CD14-positive monocyte (primary cell): ENCODE results near the gene HDHD5. TPM values are rescaled to one million over a fixed set of nuclear protein-coding genes. Genes with fewer than 3 reads are reported as not detected.
"Not testable (repeated sequence)": the region's sequence is repeated elsewhere in the genome, so short reads cannot be mapped to it uniquely, and the experiment has no call there.

ENCODE experiments used
- DNase-seq, 3 donors: peaks; one replicate each; pipeline ENCODE4 v3.0.0-alpha.2; 2011 to 2022
- H2AFZ ChIP-seq: 2 replicates; pipeline ENCODE4 v1.6.0; 2012; ENCODE audit warnings: mild to moderate bottlenecking, low read depth, low read length, inconsistent platforms; ENCODE audit not compliant: insufficient read depth, poor library complexity, severe bottlenecking
- H3K27ac ChIP-seq, 2 donors: 1 replicate in 1 of 2; 2 replicates in 1 of 2; pipeline ENCODE4 v1.5.1; 2012 to 2013; ENCODE audit warnings: low read length in 2 of 2, control low read depth in 1 of 2, inconsistent platforms in 1 of 2, low read depth in 1 of 2, mild to moderate bottlenecking in 1 of 2
- H3K27me3 ChIP-seq, 2 donors: one replicate each; pipeline versions ENCODE4 v1.6.0 to v1.6.1; 2011 to 2013; ENCODE audit warnings: low read length in 2 of 2; ENCODE audit not compliant: control insufficient read depth in 2 of 2, insufficient read depth in 2 of 2
- H3K36me3 ChIP-seq, 2 donors: replicated peaks in 1 of 2; 1 replicate in 1 of 2; 2 replicates in 1 of 2; pipeline versions ENCODE4 v1.5.1 to v1.6.1; 2012 to 2013; ENCODE audit warnings: low read length in 2 of 2, control low read depth in 1 of 2, inconsistent platforms in 1 of 2, mild to moderate bottlenecking in 1 of 2; ENCODE audit not compliant: insufficient read depth in 2 of 2, control insufficient read depth in 1 of 2
- H3K4me1 ChIP-seq, 2 donors: 1 replicate in 1 of 2; 2 replicates in 1 of 2; pipeline versions ENCODE4 v1.5.1 to v1.6.1; 2012 to 2013; ENCODE audit warnings: low read length in 2 of 2, control low read depth in 1 of 2, inconsistent platforms in 1 of 2, mild to moderate bottlenecking in 1 of 2, moderate library complexity in 1 of 2; ENCODE audit not compliant: insufficient read depth in 2 of 2, control insufficient read depth in 1 of 2
- H3K4me2 ChIP-seq: replicated peaks from 2 replicates; pipeline ENCODE3; 2012; ENCODE audit warnings: low read length, moderate library complexity, mild to moderate bottlenecking; ENCODE audit not compliant: poor library complexity, severe bottlenecking; ENCODE audit errors: extremely low read depth
- H3K4me3 ChIP-seq, 3 experiments: fragments of 200-600 bp in 1 of 3; sonication (generic) in 1 of 3; replicated peaks in 1 of 3; 1 replicate in 2 of 3; 2 replicates in 1 of 3; pipeline ENCODE4 v1.5.1; 2011 to 2013; ENCODE audit warnings: low read length in 3 of 3, mild to moderate bottlenecking in 3 of 3, control low read depth in 2 of 3, low read depth in 2 of 3, inconsistent platforms in 1 of 3, moderate library complexity in 1 of 3
- H3K79me2 ChIP-seq: 2 replicates; pipeline ENCODE4 v1.6.0; 2012; ENCODE audit warnings: mild to moderate bottlenecking, control low read depth, inconsistent platforms, low read length, moderate library complexity; ENCODE audit not compliant: insufficient read depth
- H3K9ac ChIP-seq: 2 replicates; pipeline ENCODE4 v1.6.0; 2017; ENCODE audit warnings: low read length, mild to moderate bottlenecking; ENCODE audit not compliant: insufficient read depth, poor library complexity, severe bottlenecking
- H3K9me3 ChIP-seq, 2 donors: replicated peaks in 1 of 2; 1 replicate in 1 of 2; 2 replicates in 1 of 2; pipeline versions ENCODE4 v1.5.1 to v1.6.1; 2012 to 2013; ENCODE audit warnings: low read length in 2 of 2, control low read depth in 1 of 2; ENCODE audit not compliant: control insufficient read depth in 1 of 2, insufficient read depth in 1 of 2
- H4K20me1 ChIP-seq: 2 replicates; pipeline ENCODE4 v1.6.0; 2012; ENCODE audit warnings: mild to moderate bottlenecking, low read length, control low read depth, moderate library complexity; ENCODE audit not compliant: insufficient read depth
- H3K27ac Mint-ChIP-seq, 7 donors: one replicate each; pipeline ENCODE4 v1.8.0; 2020; ENCODE audit warnings: mild to moderate bottlenecking in 7 of 7, mixed read lengths in 7 of 7, moderate library complexity in 6 of 7, inconsistent platforms in 2 of 7
- H3K27me3 Mint-ChIP-seq, 3 donors: one replicate each; pipeline ENCODE4 v1.8.0; 2021 to 2022; ENCODE audit warnings: low read depth in 3 of 3, mild to moderate bottlenecking in 3 of 3, mixed read lengths in 3 of 3, moderate library complexity in 3 of 3, inconsistent platforms in 1 of 3
- H3K36me3 Mint-ChIP-seq, 2 donors: one replicate each; pipeline ENCODE4 v1.8.0; 2020; ENCODE audit warnings: mixed read lengths in 2 of 2, inconsistent platforms in 1 of 2, mild to moderate bottlenecking in 1 of 2
- H3K4me1 Mint-ChIP-seq: one replicate; pipeline ENCODE4 v1.8.0; 2020; ENCODE audit warnings: mild to moderate bottlenecking, mixed read lengths
- H3K4me3 Mint-ChIP-seq, 2 donors: one replicate each; pipeline ENCODE4 v1.8.0; 2020; ENCODE audit warnings: mild to moderate bottlenecking in 2 of 2, mixed read lengths in 2 of 2, moderate library complexity in 1 of 2
- H3K9me3 Mint-ChIP-seq, 7 donors: one replicate each; pipeline ENCODE4 v1.8.0; 2020 to 2022; ENCODE audit warnings: mixed read lengths in 7 of 7, mild to moderate bottlenecking in 6 of 7, moderate library complexity in 6 of 7, inconsistent platforms in 2 of 7
- CTCF ChIP-seq: fragments of 200-600 bp; IDR thresholded peaks from one replicate; pipeline ENCODE4 v1.8.0; 2022; ENCODE audit warnings: antibody characterized with exemption, mild to moderate bottlenecking
- WGBS: methylation state at CpG from one replicate; pipeline ENCODE4 v1.1.5; 2013; ENCODE audit warnings: missing lambda C conversion rate; ENCODE audit not compliant: insufficient coverage; 5-methylcytosine and 5-hydroxymethylcytosine counted together
- intact Hi-C, 2 donors: fragments of 100-400 bp; cut with micrococcal nuclease; formaldehyde crosslinking; loops; one replicate each; pipeline versions ENCODE4 v1.15.0 to v1.15.1; 2023
- polyA plus RNA-seq, 3 donors: library from polyadenylated mRNA; depleted of rRNA in 1 of 3; unstranded in 2 of 3; stranded (reverse) in 1 of 3; fragments of 300-500 nt in 2 of 3; fragments of >200 nt in 1 of 3; fragmentation: Illumina TruSeq in 2 of 3; gene quantifications; 1 replicate in 2 of 3; 2 replicates in 1 of 3; pipeline ENCODE4 v1.2.3, GENCODE V29; 2012 to 2021

The HDHD5 gene
- polyA plus RNA-seq, 3 donors: 75.9 to 119 (median 79.9) TPM

GRCh38 chr22:17149076-17149815 is 9.8 kb downstream of the HDHD5 start:
- H3K36me3 Mint-ChIP-seq: peaks cover 44 to 59% of the 10 kb centered on the region in 2 donors
- 56% methylated on average over 3 of the region's 9 CpGs for WGBS
- no peak overlapping the region for H3K4me3 Mint-ChIP-seq
- Histone ChIP-seq H3K36me3 (peaks cover 43 to 72% of the 10 kb centered on the region in 2 donors), H3K27me3 (no peaks in the 10 kb centered on the region), H3K27ac (peak overlapping the region in 1 of 2 donors; percentile 38), H3K4me3 (no peak overlapping the region), H3K79me2 (peaks cover 91% of the 10 kb centered on the region), H3K4me1 (peaks cover 5 to 13% of the 10 kb centered on the region in 2 donors), H3K4me2 (no peak overlapping the region), H4K20me1 (peaks cover 80% of the 10 kb centered on the region), H3K9me3 (no peaks in the 10 kb centered on the region), H2AFZ (no peak overlapping the region), H3K9ac (no peak overlapping the region)
- intact Hi-C loops: no loop called here
- H3K27me3 Mint-ChIP-seq: peaks cover 0 to 4% (median 0%) of the 10 kb centered on the region in 3 donors
- peak overlapping the region in 2 of 7 donors; percentile 2 to 58 for H3K27ac Mint-ChIP-seq
- no peak for DNase-seq
- no peak for TF ChIP-seq CTCF
- H3K4me1 Mint-ChIP-seq: peaks cover 32% of the 10 kb centered on the region
- H3K9me3 Mint-ChIP-seq: no peaks in the 10 kb centered on the region

GRCh38 chr22:17147458-17147857 is 11.6 kb downstream of the HDHD5 start:
- H3K9me3 Mint-ChIP-seq, H3K9me3 ChIP-seq, DNase-seq, H3K4me2 ChIP-seq, H3K4me1 ChIP-seq, H3K27me3 ChIP-seq, H3K27me3 Mint-ChIP-seq, H3K4me3 Mint-ChIP-seq, H2AFZ ChIP-seq, H3K9ac ChIP-seq, intact Hi-C loops, H3K27ac ChIP-seq, H3K4me3 ChIP-seq: not testable (repeated sequence)
- peaks cover 20% of the 10 kb centered on the region for H3K4me1 Mint-ChIP-seq
- Histone ChIP-seq H4K20me1 (peaks cover 65% of the 10 kb centered on the region), H3K36me3 (peaks cover 58 to 78% of the 10 kb centered on the region in 2 donors), H3K79me2 (peaks cover 84% of the 10 kb centered on the region)
- peaks cover 59 to 68% of the 10 kb centered on the region in 2 donors for H3K36me3 Mint-ChIP-seq
- peak overlapping the region in 2 of 7 donors; percentile 37 to 54 for H3K27ac Mint-ChIP-seq
- WGBS: 98% methylated on average over 19 of the region's 30 CpGs
